Sigmoid colon (tissue), 4 donors: Measurements from ENCODE around the gene KLHL26.

ENCODE experiments used
- CTCF ChIP-seq, 4 experiments: fragments of 450-650 bp in 3 of 4; fragments of 200-600 bp in 1 of 4; IDR thresholded peaks; one replicate each; pipeline ENCODE4 v1.5.1; 2016 to 2019; ENCODE audit warnings: antibody characterized with exemption in 4 of 4, mild to moderate bottlenecking in 3 of 4, moderate library complexity in 2 of 4
- EP300 ChIP-seq, 4 donors: sonication (generic); formaldehyde crosslinking; IDR thresholded peaks; one replicate each; pipeline ENCODE4 v1.6.1; 2017; ENCODE audit warnings: antibody characterized with exemption in 4 of 4
- POLR2A ChIP-seq, 2 donors: fragments of 450-650 bp; IDR thresholded peaks; one replicate each; pipeline ENCODE4 v1.6.1; 2016; ENCODE audit warnings: antibody characterized with exemption in 2 of 2, mild to moderate bottlenecking in 2 of 2, moderate library complexity in 2 of 2
- POLR2AphosphoS5 ChIP-seq, 4 donors: sonication (generic); formaldehyde crosslinking; IDR thresholded peaks; one replicate each; pipeline ENCODE4 v1.6.1; 2017; ENCODE audit warnings: antibody characterized with exemption in 4 of 4

GRCh38 chr19:18669524-18669817 is 32.6 kb downstream of the KLHL26 start:
- TF ChIP-seq CTCF (IDR thresholded peaks at IDR 0.05) (no peak), POLR2A (IDR thresholded peaks at IDR 0.05) (no peak), POLR2AphosphoS5 (IDR thresholded peaks at IDR 0.05) (no peak), EP300 (IDR thresholded peaks at IDR 0.05) (no peak)
